Stimulated activated CD4-positive, alpha-beta T cell treated with anti-CD3 and anti-CD28 coated beads, Interleukin-12 subunit alpha, Interleukin-12 subunit beta, amount 100 ng/mL, for 4 hours (primary cell): ENCODE results near the gene ATG14.
"Not testable (repeated sequence)": the region's sequence is repeated elsewhere in the genome, so short reads cannot be mapped to it uniquely, and the experiment has no call there.

Experiments used
- DNase-seq: peaks from one replicate; pipeline ENCODE4 v3.0.0-alpha.2; 2020

Gene ATG14

DNA sequence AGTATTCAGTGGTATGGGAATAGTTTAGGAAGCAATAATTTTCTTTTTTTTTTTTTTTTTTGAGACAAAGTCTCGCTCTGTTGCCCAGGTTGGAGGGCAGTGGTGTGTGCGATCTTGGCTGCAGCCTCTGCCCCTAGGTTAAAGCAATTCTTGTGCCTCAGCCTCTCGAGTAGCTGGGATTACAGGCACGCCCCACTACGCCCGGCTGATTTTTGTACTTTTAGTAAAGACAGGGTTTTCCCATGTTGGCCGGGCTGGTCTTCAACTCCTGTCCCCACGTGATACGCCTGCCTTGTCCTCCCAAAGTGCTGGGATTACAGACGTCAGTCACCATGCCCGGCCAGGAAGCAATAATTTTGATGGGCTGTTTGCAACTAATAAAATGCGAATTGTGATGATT lies 62.1 kb downstream of the ATG14 start:
- no peak for DNase-seq

DNA sequence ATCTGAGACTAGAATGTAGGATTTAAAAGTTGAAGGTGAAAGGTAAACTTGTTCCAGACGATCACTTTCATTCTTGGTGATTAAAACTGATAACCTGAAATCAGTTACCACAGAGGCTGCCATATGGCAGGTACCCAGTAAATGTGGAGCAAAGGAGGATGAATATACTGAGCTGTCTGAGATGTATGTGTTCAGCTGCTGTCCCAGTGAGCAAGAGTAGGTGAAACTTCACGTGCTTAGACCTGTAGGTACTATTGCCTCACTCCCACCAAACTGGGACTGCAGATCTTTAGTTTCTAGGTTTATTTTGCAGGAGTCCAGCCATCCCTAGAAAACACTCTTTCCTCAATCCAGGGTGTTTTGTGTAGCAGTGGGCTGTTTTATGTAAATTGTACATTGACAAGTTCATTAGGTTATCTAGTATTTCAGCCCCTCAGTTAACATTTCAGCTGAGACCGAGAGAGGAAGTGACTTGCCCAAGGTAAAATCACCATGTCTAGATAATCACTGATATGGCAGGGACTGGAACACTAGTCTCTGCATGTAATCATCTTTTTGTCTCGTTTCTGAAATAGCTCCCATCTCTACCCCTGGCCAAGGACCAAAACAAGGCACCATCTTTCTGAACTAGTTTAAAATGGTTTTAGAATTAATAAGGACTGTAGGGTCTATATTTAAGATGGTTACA lies 62.7 kb downstream of the ATG14 start:
- DNase-seq, result no peak

DNA sequence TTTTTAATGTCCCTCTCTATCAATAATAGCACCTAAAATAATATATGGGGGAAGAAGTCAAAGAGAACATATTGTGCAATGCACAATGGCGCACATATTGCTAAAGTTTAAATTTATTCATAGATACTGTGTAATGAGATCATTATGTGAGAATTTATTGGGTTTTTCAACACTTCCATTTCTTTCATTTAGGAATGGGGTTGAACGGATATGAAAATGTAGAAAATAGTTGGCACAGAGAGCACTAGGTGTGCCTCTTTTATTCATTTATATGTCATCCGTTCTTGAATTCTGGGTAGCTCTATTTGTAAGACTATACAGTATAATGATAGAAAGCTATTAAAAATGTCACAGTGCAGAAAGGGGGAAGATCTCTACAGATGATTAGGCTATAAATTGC lies 63.9 kb downstream of the ATG14 start:
- DNase-seq, result no peak

GRCh38 chr14:55347040-55347439 lies 64.6 kb downstream of the ATG14 start:
- DNase-seq, result no peak

DNA sequence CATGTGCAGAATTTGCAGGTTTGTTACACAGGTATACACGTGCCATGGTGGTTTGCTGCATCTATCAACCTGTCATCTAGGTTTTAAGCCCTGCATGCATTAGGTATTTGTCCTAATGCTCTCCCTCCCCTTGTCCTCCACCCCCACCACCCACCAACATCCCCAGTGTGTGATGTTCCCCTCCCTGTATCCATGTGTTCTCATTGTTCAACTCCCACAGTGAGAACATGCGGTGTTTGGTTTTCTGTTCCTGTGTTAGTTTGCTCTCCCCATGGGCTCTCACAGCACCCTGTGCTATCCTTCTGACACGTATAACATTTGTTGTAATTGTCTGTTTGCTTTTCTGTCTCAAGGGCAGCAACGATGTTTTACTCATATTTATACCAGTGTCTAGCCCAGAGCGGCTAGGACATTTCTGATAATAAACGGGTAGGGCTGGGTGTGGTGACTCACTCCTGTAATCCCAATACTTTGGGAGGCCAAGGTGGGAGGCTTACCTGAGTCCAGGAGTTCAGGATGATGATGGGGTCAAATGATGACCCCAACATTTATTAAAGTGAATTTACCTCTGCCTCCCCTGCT lies 67.0 kb downstream of the ATG14 start:
- not testable (repeated sequence) for DNase-seq

DNA sequence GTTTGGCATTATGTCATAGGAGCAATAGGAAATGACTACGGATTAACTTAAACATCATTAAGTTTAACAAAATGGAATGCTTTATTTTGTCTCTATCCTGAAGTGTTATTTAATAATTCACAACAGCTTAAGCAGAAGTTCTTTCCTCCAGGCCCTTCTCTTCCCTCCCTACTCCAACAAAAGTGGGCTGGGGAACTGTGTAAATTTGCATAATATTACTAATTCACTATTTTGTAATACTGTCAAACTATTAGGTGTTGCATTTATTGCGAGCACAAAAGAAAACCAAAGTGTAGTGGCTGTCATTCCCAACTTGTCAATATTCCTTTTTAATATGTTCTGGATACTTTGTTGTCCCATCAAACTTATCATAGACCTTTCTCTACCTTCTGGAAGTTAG lies 69.8 kb downstream of the ATG14 start:
- no peak for DNase-seq

GRCh38 chr14:55340482-55340881 lies 71.1 kb downstream of the ATG14 start:
- DNase-seq, result no peak

DNA sequence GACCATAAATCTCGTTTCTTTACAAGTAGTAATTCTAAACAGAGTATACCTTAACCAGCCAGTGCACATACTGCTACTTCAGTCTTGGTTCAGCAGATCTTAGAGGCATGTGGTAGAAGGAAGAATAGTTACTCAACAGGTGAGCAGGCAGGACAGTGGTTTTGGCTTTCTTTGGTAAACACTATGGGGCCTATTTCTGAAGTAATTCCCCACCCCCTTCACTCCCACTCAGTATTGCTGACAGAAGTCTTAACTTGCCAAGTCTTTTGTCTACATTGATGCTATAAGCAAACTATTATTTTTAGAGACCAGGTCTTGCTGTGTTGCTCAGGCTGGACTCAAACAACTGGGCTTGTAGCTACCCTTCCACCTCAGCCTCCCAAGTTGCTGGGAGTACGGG lies 71.9 kb downstream of the ATG14 start:
- DNase-seq, result no peak

GRCh38 chr14:55336691-55337090 lies 74.9 kb downstream of the ATG14 start:
- DNase-seq, result no peak

DNA sequence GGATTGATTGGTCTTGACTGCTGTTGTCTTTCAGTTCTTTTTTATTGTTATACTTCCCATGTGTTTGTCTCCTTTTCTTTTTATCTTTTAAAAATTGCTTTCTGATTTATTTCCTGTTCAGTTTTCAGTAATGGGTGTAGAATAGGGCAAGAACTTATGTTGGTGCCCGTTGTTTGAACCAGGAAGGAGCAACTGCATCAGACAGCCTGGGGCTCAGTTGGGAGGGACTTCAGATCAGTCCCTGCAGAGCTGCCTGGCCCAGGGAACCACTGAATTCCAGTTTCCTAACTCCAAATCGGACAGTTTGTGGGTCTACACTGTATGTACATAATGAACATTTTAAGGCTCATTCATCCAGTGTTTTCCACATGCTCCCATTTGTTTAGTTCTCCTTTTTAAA lies 75.5 kb downstream of the ATG14 start:
- no peak for DNase-seq

GRCh38 chr14:55333711-55334485 lies 77.7 kb downstream of the ATG14 start:
- no peak for DNase-seq

DNA sequence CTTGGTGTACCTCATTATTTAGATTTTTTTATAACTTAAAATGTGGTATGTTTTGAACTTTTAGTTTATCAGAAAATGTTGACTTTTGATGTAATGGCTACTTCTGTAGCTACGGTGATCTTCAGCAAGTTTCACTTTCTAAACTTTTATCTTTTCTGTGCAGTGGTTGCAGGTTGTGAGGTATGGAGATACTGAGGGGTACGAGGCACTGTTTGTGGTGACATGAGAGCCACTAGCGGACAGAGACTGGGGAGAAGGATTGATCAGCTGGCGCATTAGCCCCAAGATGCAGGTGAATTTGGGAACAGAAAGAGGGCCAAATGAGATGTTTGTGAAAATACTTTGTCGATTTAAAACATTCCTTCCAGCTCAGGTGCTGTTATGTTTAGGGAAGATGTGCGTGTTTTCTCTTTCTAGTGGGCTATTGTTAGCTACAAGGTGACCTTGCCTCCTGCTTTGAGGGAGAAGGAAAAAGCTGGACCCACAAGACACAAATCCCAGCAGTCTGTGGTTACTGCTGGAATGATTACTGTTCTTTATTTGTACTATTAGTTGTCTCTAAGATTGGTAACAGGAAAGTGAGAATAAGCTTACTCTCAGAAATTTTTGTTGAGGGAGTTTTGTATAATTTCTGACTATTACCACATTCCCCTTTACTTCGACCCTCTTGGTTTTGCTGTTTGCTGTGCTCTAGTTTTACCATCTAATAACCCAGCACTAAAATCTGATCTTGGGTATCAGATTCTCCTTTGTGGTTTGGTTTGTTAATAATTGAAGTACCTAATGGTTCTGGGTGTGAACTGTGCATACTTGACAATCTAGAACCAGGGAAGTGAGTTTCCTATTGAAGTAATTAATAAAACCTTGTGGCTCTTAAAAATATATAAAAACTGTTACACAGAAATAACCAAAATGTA lies 78.7 kb downstream of the ATG14 start:
- no peak for DNase-seq

DNA sequence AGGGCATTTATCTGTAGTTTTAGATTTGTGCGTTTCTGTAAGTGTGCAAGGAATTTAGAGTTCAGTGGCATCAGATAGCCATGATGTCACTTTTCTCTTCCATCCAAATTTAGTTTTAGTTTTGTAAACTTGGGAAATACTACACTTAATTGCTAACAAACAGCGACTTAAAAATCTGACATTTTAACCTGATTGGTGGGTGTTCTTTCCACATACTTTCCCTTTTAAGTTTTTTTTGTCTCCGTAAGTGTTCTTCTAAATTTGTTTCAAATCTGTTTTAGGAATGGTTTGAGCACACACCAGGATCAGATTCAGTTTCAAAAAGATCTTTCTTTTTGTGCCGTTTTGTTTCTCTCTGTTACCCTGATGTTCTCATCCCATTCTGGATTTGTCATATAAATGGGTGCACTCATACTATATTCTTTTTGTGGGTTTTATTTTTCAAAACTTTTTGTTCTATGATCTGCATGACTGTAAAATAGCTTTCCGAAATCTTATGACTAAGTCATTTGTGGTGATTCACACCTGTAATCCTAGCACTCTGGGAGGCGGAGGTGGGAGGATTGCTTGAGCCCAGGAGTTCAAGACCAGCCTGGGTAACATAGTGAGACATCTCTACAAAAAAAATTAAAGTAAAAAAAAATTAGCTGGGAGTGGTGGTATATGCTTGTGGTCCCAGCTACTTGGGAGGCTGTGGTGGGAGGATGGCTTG lies 81.5 kb downstream of the ATG14 start:
- no peak for DNase-seq

- no peak for DNase-seq
These were observed 83.3 kb downstream of the ATG14 start for GRCh38 chr14:55328317-55328716.

DNA sequence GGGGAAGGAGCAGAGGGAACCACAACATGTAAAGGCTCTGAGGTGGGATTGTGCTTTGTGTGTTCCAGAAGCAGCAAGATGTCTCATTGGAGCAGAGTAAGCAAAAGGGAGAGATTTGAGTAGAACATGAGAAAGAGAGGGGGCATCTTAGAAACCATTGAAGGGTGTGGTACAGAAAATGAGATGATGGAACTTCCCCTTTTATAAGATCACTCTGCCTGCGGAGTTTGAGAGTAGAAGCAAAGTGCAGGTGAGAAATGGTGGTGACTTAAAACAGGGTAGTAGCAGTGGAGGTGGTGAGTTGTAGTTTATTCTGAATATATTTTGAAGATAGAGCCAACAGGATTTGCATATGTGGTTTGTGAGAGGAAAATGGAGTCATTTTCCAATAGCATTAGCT lies 84.5 kb downstream of the ATG14 start:
- DNase-seq, result no peak

- DNase-seq, result no peak
These were observed 86.8 kb downstream of the ATG14 start for GRCh38 chr14:55324812-55325211.

GRCh38 chr14:55323910-55324309 lies 87.7 kb downstream of the ATG14 start:
- no peak for DNase-seq

GRCh38 chr14:55318694-55319093 lies 92.9 kb downstream of the ATG14 start:
- no peak for DNase-seq

GRCh38 chr14:55317542-55318306 lies 93.9 kb downstream of the ATG14 start:
- no peak for DNase-seq

- DNase-seq, result no peak
These were observed 95.1 kb downstream of the ATG14 start for GRCh38 chr14:55316564-55316963.
